IMR-90 (cell line): Measurements from ENCODE around the gene NTNG2. TPM values are rescaled to one million over a fixed set of nuclear protein-coding genes. Genes with fewer than 3 reads are reported as not detected.

Experiments
- ATAC-seq: fragments of 200-7000 bp; cut with Tn5 transposase; 2 replicates; pipeline ENCODE4 v1.9.1; 2020; ENCODE audit warnings: low read depth, mild to moderate bottlenecking, moderate library complexity
- BruUV-seq: library from RNA; stranded (reverse); fragments of 400-500 nt; replicated peaks from 2 replicates; lab custom pipeline; 2021; lab: Mats Ljungman, UMichigan
- CTCF ChIA-PET: fragments of 300-600 bp; formaldehyde crosslinking; extraction: SDS; loops from one replicate; lab custom pipeline; 2021; ENCODE audit warnings: antibody characterized with exemption; lab: Yijun Ruan, JAX
- POLR2A ChIA-PET: fragments of 300-600 bp; sonication (Branson Sonifier 250); formaldehyde crosslinking; loops from one replicate; lab custom pipeline; 2022; ENCODE audit warnings: antibody characterized with exemption; ENCODE audit not compliant: unreplicated experiment; lab: Charles Lee
- DNase-seq: peaks from one replicate; pipeline ENCODE4 v3.0.0; 2013
- H2AFZ ChIP-seq: replicated peaks from 2 replicates; pipeline ENCODE3; 2013; ENCODE audit warnings: low read length, mild to moderate bottlenecking; ENCODE audit not compliant: poor library complexity
- H2AK5ac ChIP-seq: 2 replicates; pipeline ENCODE4 v1.6.1; 2013; ENCODE audit warnings: low read depth, low read length, inconsistent platforms
- H2AK9ac ChIP-seq: replicated peaks from 2 replicates; pipeline ENCODE3; 2013; ENCODE audit warnings: mild to moderate bottlenecking, low read depth, low read length, moderate library complexity; ENCODE audit not compliant: poor library complexity
- H2BK120ac ChIP-seq: 2 replicates; pipeline ENCODE4 v1.6.1; 2013; ENCODE audit warnings: low read depth, low read length, inconsistent platforms
- H2BK15ac ChIP-seq: 3 replicates; pipeline ENCODE4 v1.6.1; 2013; ENCODE audit warnings: low read depth, low read length, inconsistent platforms
- H2BK20ac ChIP-seq: 2 replicates; pipeline ENCODE4 v1.6.1; 2013; ENCODE audit warnings: low read depth, mild to moderate bottlenecking, inconsistent platforms, low read length, moderate library complexity
- H2BK5ac ChIP-seq: 2 replicates; pipeline ENCODE4 v1.6.1; 2013; ENCODE audit warnings: mild to moderate bottlenecking, low read depth, low read length, inconsistent platforms; ENCODE audit not compliant: poor library complexity, severe bottlenecking
- H3K14ac ChIP-seq: replicated peaks from 2 replicates; pipeline ENCODE4 v1.6.1; 2013; ENCODE audit warnings: low read depth, low read length, inconsistent platforms
- H3K18ac ChIP-seq: 2 replicates; pipeline ENCODE4 v1.6.1; 2013; ENCODE audit warnings: low read depth, low read length, control low read depth
- H3K23ac ChIP-seq: 2 replicates; pipeline ENCODE4 v1.6.1; 2013; ENCODE audit warnings: low read depth, low read length, inconsistent platforms
- H3K27ac ChIP-seq: 2 replicates; pipeline ENCODE4 v1.5.1; 2013; ENCODE audit warnings: mild to moderate bottlenecking, control low read depth, low read length; ENCODE audit not compliant: insufficient read depth
- H3K27me3 ChIP-seq: 2 replicates; pipeline ENCODE4 v1.6.1; 2013; ENCODE audit warnings: low read length; ENCODE audit not compliant: control insufficient read depth, insufficient read depth
- H3K36me3 ChIP-seq: 2 replicates; pipeline ENCODE4 v1.6.1; 2013; ENCODE audit warnings: low read length, mixed read lengths; ENCODE audit not compliant: control insufficient read depth, insufficient read depth
- H3K4ac ChIP-seq: 2 replicates; pipeline ENCODE4 v1.6.1; 2013; ENCODE audit warnings: low read depth, low read length, inconsistent platforms
- H3K4me1 ChIP-seq: 2 replicates; pipeline ENCODE4 v1.6.1; 2013; ENCODE audit warnings: low read length, mixed read lengths; ENCODE audit not compliant: control insufficient read depth, insufficient read depth
- H3K4me2 ChIP-seq: 2 replicates; pipeline ENCODE4 v1.6.1; 2013; ENCODE audit warnings: low read depth, mild to moderate bottlenecking, control low read depth, low read length, moderate library complexity
- H3K4me3 ChIP-seq: 2 replicates; pipeline ENCODE4 v1.5.1; 2013; ENCODE audit warnings: low read depth, mild to moderate bottlenecking, control low read depth, low read length, moderate library complexity; ENCODE audit not compliant: insufficient read depth
- H3K56ac ChIP-seq: 2 replicates; pipeline ENCODE4 v1.6.1; 2013; ENCODE audit warnings: low read length, inconsistent platforms; ENCODE audit not compliant: insufficient read depth; ENCODE audit errors: extremely low read depth
- H3K79me1 ChIP-seq, 2 experiments: 2 replicates each; pipeline ENCODE4 v1.6.1; 2013; ENCODE audit warnings: low read length in 2 of 2, inconsistent platforms in 1 of 2, low read depth in 1 of 2
- H3K9ac ChIP-seq: 2 replicates; pipeline ENCODE4 v1.6.1; 2013; ENCODE audit warnings: low read depth, low read length, control low read depth
- H3K9me1 ChIP-seq: 2 replicates; pipeline ENCODE4 v1.6.1; 2013; ENCODE audit warnings: low read length, inconsistent platforms; ENCODE audit not compliant: insufficient read depth
- H3K9me3 ChIP-seq: 2 replicates; pipeline ENCODE4 v1.6.1; 2013; ENCODE audit warnings: low read length; ENCODE audit not compliant: control insufficient read depth, insufficient read depth
- H4K20me1 ChIP-seq: 2 replicates; pipeline ENCODE4 v1.6.1; 2013; ENCODE audit warnings: low read length, inconsistent platforms; ENCODE audit not compliant: insufficient read depth
- H4K5ac ChIP-seq: 2 replicates; pipeline ENCODE4 v1.6.1; 2013; ENCODE audit warnings: mild to moderate bottlenecking, low read depth, low read length, control low read depth
- H4K8ac ChIP-seq, 2 experiments: 2 replicates each; pipeline ENCODE4 v1.6.1; 2013; ENCODE audit warnings: low read depth in 2 of 2, low read length in 2 of 2, control low read depth in 1 of 2, inconsistent platforms in 1 of 2
- H4K91ac ChIP-seq: 2 replicates; pipeline ENCODE4 v1.6.1; 2013; ENCODE audit warnings: low read depth, low read length, inconsistent platforms; ENCODE audit not compliant: insufficient read depth
- BHLHE40 ChIP-seq: fragments of 150-350 bp; IDR thresholded peaks from 2 replicates; pipeline ENCODE4 v1.6.1; 2016; ENCODE audit warnings: mild to moderate bottlenecking, low read depth, low read length
- CEBPB ChIP-seq: IDR thresholded peaks from 2 replicates; pipeline ENCODE4 v1.6.1; 2012; ENCODE audit warnings: low read depth, low read length, improper control_type of control experiment
- MAFK ChIP-seq: IDR thresholded peaks from 2 replicates; pipeline ENCODE4 v1.6.1; 2012; ENCODE audit warnings: low read depth, low read length, improper control_type of control experiment
- MAZ ChIP-seq: IDR thresholded peaks from 2 replicates; pipeline ENCODE4 v1.6.1; 2012; ENCODE audit warnings: low read depth, mild to moderate bottlenecking, low read length, improper control_type of control experiment, moderate library complexity, borderline replicate concordance
- MXI1 ChIP-seq: IDR thresholded peaks from 2 replicates; pipeline ENCODE4 v1.6.1; 2012; ENCODE audit warnings: low read depth, mild to moderate bottlenecking, low read length, moderate library complexity, borderline replicate concordance
- RAD21 ChIP-seq: IDR thresholded peaks from 2 replicates; pipeline ENCODE4 v1.6.1; 2012; ENCODE audit warnings: low read length, improper control_type of control experiment
- RCOR1 ChIP-seq: IDR thresholded peaks from 2 replicates; pipeline ENCODE4 v1.6.1; 2012; ENCODE audit warnings: mild to moderate bottlenecking, low read length, improper control_type of control experiment; ENCODE audit not compliant: insufficient replicate concordance
- RFX5 ChIP-seq: IDR thresholded peaks from 2 replicates; pipeline ENCODE4 v1.8.0; 2012; ENCODE audit warnings: low read depth, mild to moderate bottlenecking, low read length, moderate library complexity
- SMC3 ChIP-seq: fragments of 150-350 bp; IDR thresholded peaks from 2 replicates; pipeline ENCODE4 v1.6.1; 2016; ENCODE audit warnings: low read depth, mild to moderate bottlenecking, antibody characterized with exemption, low read length, moderate library complexity
- WGBS, 2 experiments: methylation state at CpG; one replicate each; pipeline versions ENCODE4 v1.1.5 to v1.1.7; 2013; ENCODE audit warnings: missing lambda C conversion rate in 2 of 2; ENCODE audit not compliant: insufficient read length in 1 of 2; ENCODE audit errors: extremely low coverage in 2 of 2; 5-methylcytosine and 5-hydroxymethylcytosine counted together
- dilution Hi-C: fragments of 300-500 bp; cut with HindIII; formaldehyde crosslinking; loops from one replicate; pipeline ENCODE4 v1.14.3; 2018; ENCODE audit warnings: low sequenced_read_pairs; ENCODE audit not compliant: unreplicated experiment
- in situ Hi-C: fragments of 300-500 bp; cut with MboI; formaldehyde crosslinking; loops from 3 replicates; pipeline ENCODE4 v1.14.3; 2019; ENCODE audit warnings: low sequenced_read_pairs, inconsistent platforms, mixed read lengths
- intact Hi-C: fragments of 100-400 bp; cut with micrococcal nuclease; formaldehyde crosslinking; loops from 2 replicates; pipeline ENCODE4 v1.10.0; 2022
- polyA plus RNA-seq, 3 experiments: library from polyadenylated mRNA; depleted of rRNA; stranded (reverse); fragments of >200 nt; gene quantifications; 2 replicates each; pipeline ENCODE4 v1.2.3, GENCODE V29; 2012; ENCODE audit warnings: low replicate concordance in 1 of 3
- total RNA-seq: library from RNA; depleted of rRNA; stranded (reverse); fragments of >200 nt; gene quantifications from 2 replicates; pipeline ENCODE4 v1.2.3, GENCODE V29; 2012
- TF ChIP-seq, protein P1 (sequence below): fragments of 150-350 bp; IDR thresholded peaks from 2 replicates; pipeline ENCODE4 v1.6.1; 2017; ENCODE audit warnings: mild to moderate bottlenecking, antibody characterized with exemption, low read length, low read depth
- TF ChIP-seq, protein P2 (sequence below): conservative IDR thresholded peaks from 2 replicates; pipeline ENCODE4 v1.5.1; 2012; ENCODE audit warnings: mild to moderate bottlenecking, low read depth, low read length, improper control_type of control experiment

The NTNG2 gene
- total and polyA plus RNA-seq, 2 of the 4 experiments (the other 2 are of a cell fraction) = 0.54 to 0.84 TPM

DNA sequence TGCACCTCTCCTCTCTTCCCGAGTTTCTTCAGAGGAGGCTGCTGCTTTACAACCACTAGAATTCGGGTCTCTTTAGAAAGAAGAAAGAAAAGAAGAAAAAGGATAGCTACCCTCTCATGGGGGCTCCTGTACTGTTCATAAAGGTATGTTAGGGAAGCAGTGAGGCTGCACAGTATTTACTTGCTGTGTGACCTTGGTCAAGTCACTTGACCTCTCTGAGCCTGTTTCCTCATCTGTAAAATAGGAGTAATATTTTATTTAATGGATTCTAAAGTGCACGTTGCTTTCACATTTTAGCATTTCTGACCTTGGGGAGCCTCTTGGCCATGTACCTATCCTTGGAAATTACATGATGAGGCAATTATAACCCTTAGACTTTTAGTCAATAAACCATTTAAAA lies 104.2 kb downstream of the NTNG2 start:
- no peak overlapping the region for H2BK20ac ChIP-seq
- WGBS, 2 experiments = no CpG with 5 or more reads among the region's 3 CpGs
- H3K14ac ChIP-seq = no peak overlapping the region
- no peak overlapping the region for H4K91ac ChIP-seq
- no peaks in the 10 kb centered on the region for H3K27me3 ChIP-seq
- H3K56ac ChIP-seq = no peak overlapping the region
- TF ChIP-seq MAFK (no peak), RFX5 (no peak), SMC3 (no peak), MAZ (no peak), BHLHE40 (no peak), CEBPB (no peak), RCOR1 (no peak), MXI1 (no peak), RAD21 (no peak)
- TF ChIP-seq, protein P1, sequence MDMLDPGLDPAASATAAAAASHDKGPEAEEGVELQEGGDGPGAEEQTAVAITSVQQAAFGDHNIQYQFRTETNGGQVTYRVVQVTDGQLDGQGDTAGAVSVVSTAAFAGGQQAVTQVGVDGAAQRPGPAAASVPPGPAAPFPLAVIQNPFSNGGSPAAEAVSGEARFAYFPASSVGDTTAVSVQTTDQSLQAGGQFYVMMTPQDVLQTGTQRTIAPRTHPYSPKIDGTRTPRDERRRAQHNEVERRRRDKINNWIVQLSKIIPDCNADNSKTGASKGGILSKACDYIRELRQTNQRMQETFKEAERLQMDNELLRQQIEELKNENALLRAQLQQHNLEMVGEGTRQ = no peak
- TF ChIP-seq, protein P2, sequence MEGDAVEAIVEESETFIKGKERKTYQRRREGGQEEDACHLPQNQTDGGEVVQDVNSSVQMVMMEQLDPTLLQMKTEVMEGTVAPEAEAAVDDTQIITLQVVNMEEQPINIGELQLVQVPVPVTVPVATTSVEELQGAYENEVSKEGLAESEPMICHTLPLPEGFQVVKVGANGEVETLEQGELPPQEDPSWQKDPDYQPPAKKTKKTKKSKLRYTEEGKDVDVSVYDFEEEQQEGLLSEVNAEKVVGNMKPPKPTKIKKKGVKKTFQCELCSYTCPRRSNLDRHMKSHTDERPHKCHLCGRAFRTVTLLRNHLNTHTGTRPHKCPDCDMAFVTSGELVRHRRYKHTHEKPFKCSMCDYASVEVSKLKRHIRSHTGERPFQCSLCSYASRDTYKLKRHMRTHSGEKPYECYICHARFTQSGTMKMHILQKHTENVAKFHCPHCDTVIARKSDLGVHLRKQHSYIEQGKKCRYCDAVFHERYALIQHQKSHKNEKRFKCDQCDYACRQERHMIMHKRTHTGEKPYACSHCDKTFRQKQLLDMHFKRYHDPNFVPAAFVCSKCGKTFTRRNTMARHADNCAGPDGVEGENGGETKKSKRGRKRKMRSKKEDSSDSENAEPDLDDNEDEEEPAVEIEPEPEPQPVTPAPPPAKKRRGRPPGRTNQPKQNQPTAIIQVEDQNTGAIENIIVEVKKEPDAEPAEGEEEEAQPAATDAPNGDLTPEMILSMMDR = no peak
- H3K79me1 ChIP-seq = peaks cover 9 to 24% of the 10 kb centered on the region in 2 experiments
- H4K20me1 ChIP-seq = peaks cover 24% of the 10 kb centered on the region; the same call in 1 of the 2 replicates
- H3K4ac ChIP-seq = no peak overlapping the region
- H3K4me2 ChIP-seq = no peak overlapping the region
- H3K9ac ChIP-seq = no peak overlapping the region
- H3K27ac ChIP-seq = no peak overlapping the region
- no peaks in the 10 kb centered on the region for H3K9me1 ChIP-seq
- no peak overlapping the region for H3K18ac ChIP-seq
- POLR2A ChIA-PET = no interaction called here
- in situ Hi-C loops = loop anchor here (25.0 kb wide), 1 partner anchor 679 kb away; no protein-coding TSS in a partner anchor
- no peak overlapping the region for H4K8ac ChIP-seq
- H2AK5ac ChIP-seq = no peak overlapping the region
- no peak overlapping the region for H4K5ac ChIP-seq
- no peak overlapping the region for H2BK15ac ChIP-seq
- peaks cover 52% of the 10 kb centered on the region for H3K36me3 ChIP-seq
- dilution Hi-C loops = no loop called here
- ATAC-seq (no peak), DNase-seq (no peak)
- no peaks in the 10 kb centered on the region for H3K9me3 ChIP-seq
- no peak overlapping the region for H2AFZ ChIP-seq
- no peak overlapping the region for H2BK120ac ChIP-seq
- CTCF ChIA-PET = no interaction called here
- no peak overlapping the region for H3K4me3 ChIP-seq
- BruUV-seq = no TSS peak
- intact Hi-C loops = no loop called here
- H3K4me1 ChIP-seq = no peaks in the 10 kb centered on the region
- no peak overlapping the region for H2BK5ac ChIP-seq
- H3K23ac ChIP-seq = no peak overlapping the region
- H2AK9ac ChIP-seq = no peak overlapping the region
